Endothelial cell of hepatic sinusoid (primary cell): ENCODE measurements around the gene IL1RAPL1.

Source experiments
- in situ Hi-C: cut with HindIII; loops from 2 replicates; pipeline ENCODE4 v1.10.0; 2017; ENCODE audit warnings: low sequenced_read_pairs

The IL1RAPL1 gene

DNA sequence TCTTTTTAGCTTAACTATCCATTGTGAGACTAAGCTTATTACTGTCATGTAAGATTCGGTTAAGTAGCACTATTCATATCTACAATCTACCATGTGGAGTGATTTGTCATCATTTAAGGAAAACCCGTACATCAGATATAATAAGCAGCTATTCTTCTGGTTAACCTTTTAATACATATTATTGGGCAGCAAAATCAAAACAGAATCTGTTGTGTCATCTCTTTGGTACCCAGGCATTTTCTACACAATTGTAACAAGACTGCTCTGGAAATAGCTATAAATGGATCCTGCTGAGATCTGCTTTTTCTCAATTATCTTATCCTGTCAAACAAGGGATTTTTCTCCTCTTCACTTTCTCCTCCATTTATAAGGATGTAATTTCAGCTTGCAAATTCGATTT is 1106.7 kb downstream of the IL1RAPL1 start:
- in situ Hi-C loops, result no loop called here

DNA sequence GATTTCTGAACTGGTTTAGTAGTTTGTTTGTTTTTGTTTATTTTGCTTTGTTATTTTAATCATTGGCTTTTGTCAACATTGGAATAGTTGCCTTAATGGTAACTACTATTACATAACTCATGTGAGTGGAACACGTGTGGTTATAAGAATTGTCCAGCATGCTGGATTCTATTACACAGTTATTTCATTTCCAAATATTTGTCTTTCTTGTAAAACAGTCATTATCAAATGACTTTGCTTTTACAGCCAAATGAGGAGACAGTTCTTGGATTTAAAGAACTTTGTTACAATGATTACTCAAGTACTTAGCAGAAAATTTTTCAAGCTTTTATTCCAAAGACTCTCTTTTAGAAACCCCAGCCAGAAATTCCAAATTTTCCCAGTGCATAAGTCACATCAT is 1112.0 kb downstream of the IL1RAPL1 start:
- in situ Hi-C loops, result no loop called here

DNA sequence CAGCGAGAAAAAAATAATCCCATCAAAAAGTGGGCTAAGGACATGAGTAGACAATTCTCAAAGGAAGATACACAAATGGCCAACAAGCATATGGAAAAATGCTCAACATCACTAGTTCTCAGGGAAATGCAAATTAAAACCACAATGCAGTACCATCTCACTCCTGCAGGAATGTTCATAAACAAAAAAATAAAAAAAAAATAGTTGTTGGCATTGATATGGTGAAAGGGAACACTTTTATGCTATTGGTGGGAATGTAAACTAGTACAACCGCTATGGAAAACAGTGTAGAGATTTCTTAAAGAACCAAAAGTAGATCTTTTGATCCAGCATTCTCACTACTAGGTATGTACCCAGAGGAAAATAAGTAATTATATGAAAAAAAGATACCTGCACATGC is 1119.8 kb downstream of the IL1RAPL1 start:
- in situ Hi-C loops, result no loop called here

DNA sequence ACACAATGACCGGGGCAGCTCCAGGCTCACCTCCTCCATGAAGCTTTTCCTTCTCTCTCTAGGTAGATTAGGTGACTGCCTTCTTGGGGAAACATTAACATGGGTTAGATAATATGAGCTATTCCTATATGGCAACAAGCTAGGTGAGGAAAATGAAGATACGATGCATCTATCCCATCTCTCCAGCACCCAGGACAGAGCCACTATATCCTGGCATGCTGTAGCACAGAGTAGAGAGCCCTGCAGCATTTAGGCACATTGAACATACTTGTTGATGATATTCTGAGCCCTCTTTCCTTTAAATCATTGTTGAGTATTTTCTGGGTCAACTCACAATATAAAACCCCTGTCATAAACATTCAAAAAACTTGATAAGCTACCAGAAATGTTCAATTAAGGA is 1133.9 kb downstream of the IL1RAPL1 start:
- in situ Hi-C loops, result no loop called here

- in situ Hi-C loops, result no loop called here
Observed at GRCh38 chrX:29724316-29724715, 1137.1 kb downstream of the IL1RAPL1 start.

GRCh38 chrX:29726811-29727210 is 1139.6 kb downstream of the IL1RAPL1 start:
- in situ Hi-C loops, result loop anchor here (5.0 kb wide), 1 partner anchor 95 kb away; no protein-coding TSS in a partner anchor

- in situ Hi-C loops, result loop anchor here (5.0 kb wide), 1 partner anchor 94 kb away; no protein-coding TSS in a partner anchor
Observed at GRCh38 chrX:29728639-29729038, 1141.4 kb downstream of the IL1RAPL1 start.

- in situ Hi-C loops, result no loop called here
Observed at GRCh38 chrX:29744966-29745365, 1157.7 kb downstream of the IL1RAPL1 start.

- in situ Hi-C loops, result no loop called here
Observed at GRCh38 chrX:29746326-29746725, 1159.1 kb downstream of the IL1RAPL1 start.

GRCh38 chrX:29762006-29762405 is 1174.8 kb downstream of the IL1RAPL1 start:
- in situ Hi-C loops, result no loop called here

DNA sequence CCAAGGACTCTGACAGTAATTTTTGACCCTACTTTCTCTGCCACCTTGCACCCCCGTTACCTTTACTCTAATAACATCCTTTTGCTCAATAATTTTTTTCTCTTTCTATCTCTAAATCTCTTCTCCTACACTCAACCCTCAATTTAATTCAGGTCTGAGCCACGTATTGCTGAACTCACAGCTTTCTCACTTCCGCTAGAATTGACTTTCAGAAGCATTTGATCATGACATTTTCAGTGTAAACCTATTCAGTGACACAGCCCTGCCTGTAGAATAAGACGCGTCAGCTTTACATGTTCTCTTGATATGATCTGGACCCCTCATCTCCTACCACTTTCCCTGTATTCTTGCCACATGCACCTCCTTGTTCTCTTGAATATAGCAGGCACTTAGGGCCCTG is 1188.6 kb downstream of the IL1RAPL1 start:
- in situ Hi-C loops, result no loop called here

GRCh38 chrX:29787656-29788055 is 1200.4 kb downstream of the IL1RAPL1 start:
- in situ Hi-C loops, result no loop called here

- in situ Hi-C loops, result no loop called here
Observed at GRCh38 chrX:29788991-29789699, 1201.9 kb downstream of the IL1RAPL1 start.

DNA sequence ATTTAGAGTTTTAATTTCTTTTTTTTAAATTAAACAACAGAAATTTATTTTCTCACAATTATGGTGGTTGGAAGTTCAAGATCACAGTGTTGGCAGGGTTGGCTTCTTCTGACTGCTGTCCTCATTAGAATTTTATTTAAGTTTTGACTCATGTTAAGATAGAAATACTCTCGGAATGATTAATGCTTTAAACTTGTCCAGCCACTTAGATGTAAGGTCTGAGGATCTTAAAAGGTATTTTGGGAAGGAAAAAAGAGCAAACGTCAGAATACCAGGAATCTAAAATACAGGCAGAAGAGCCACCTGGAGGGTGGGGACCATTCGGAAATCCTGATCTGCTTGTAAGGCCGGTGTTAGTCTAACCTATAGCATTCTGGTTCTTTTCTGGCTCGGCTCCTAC is 1205.1 kb downstream of the IL1RAPL1 start:
- in situ Hi-C loops, result no loop called here

DNA sequence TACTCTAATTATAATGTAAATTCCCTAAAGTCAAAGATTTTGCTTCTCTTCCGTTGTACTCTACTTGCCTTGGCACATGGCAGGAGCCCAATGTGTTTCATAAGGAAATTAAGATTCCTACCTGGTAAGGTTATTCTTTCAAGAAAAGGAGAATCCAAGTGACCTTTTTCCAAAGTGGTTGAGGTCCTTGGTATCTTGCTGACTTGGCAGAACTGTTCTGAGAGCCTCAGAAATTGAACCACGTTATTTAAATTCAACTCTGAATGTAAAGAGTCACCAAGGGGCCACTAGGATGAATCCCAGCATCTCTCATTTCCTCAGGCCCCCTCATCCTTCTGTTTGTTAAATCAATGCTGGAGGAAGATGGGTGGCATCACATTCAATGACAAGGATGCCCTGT is 1209.9 kb downstream of the IL1RAPL1 start:
- in situ Hi-C loops, result no loop called here

- in situ Hi-C loops, result no loop called here
Observed at GRCh38 chrX:29798469-29798868, 1211.2 kb downstream of the IL1RAPL1 start.

GRCh38 chrX:29813174-29813573 is 1225.9 kb downstream of the IL1RAPL1 start:
- in situ Hi-C loops, result no loop called here

GRCh38 chrX:29824176-29824906 is 1237.1 kb downstream of the IL1RAPL1 start:
- in situ Hi-C loops, result loop anchor here (5.0 kb wide), 2 partner anchors 38 to 97 kb away; no protein-coding TSS in a partner anchor

DNA sequence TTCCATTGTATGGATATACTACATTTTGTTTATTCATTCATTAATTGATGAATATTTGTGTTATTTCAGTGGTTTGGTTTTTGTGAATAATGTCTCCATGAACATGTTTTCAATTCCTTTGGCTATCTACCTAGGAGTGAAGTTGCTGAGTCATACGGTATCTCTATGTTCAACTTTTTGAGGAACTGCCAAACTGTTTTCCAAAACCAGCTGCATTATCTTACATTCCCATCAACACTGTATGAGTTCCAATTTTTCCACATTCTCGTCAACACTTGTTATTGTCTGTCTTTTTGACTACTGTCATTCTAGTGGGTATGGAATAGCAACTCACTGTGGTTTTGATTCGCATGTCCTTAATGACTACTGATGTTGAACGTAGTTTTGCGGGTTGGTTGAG is 1239.5 kb downstream of the IL1RAPL1 start:
- in situ Hi-C loops, result no loop called here

- in situ Hi-C loops, result no loop called here
Observed at GRCh38 chrX:29834311-29834710, 1247.1 kb downstream of the IL1RAPL1 start.

DNA sequence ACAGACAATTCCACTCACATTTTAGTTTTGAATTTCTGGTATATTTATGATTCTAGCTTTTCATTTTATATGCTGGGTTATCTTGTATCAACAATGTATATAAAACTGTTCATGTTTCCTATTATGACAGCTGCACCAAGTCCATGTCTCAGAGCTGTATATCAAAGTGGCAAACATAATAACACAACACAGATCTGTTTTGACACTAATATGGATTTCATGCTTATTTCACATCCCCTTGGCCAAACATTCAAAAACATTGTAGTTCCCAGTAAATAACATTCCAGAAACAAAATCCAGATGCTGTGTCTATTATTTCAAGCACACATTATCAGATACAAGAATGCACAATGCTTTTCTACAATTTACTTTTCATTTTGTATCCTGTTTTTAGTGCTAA is 1247.5 kb downstream of the IL1RAPL1 start:
- in situ Hi-C loops, result no loop called here

GRCh38 chrX:29841750-29842149 is 1254.5 kb downstream of the IL1RAPL1 start:
- in situ Hi-C loops, result no loop called here
